ENCODE data around the gene COPS3. TPM values are rescaled to one million over a fixed set of nuclear protein-coding genes. Genes with fewer than 3 reads are reported as not detected.

The COPS3 gene
- total RNA-seq, 6 donors from 2014 or later = 22.2 to 58.1 (median 43.1) TPM

DNA sequence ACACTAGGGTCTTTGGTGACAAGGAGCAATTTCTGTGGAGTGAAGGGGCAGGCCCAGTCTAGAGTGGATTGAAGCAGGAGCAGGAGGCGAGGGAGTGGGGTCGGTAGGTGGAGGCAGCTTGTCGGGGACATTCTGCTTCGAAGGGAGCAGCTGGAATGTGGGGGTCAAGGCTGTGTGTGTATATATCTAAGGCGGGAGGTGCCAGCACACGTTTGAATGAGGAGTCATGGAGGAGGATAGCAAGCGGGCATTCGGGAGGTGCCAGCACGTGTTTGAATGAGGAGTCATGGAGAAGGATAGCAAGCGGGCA, 39.8 kb upstream of the COPS3 start:
- Histone ChIP-seq H3K27ac (no peak overlapping the region), H3K4me3 (no peak overlapping the region), H3K4me1 (no peaks in the 10 kb centered on the region), H3K36me3 (no peaks in the 10 kb centered on the region), H3K27me3 (no peaks in the 10 kb centered on the region), H3K9me3 (no peaks in the 10 kb centered on the region)
- DNase-seq (no peak), ATAC-seq (ENCODE audit: low FRiP score in 2 of 2) (no peak)
- 88 to 91% methylated on average over 10 of the region's 10 CpGs for WGBS, 2 donors
- TF ChIP-seq POLR2AphosphoS5 (IDR thresholded peaks at IDR 0.05) (no peak), EP300 (IDR thresholded peaks at IDR 0.05) (no peak), POLR2A (IDR thresholded peaks at IDR 0.05) (no peak)
- TF ChIP-seq, protein P1, sequence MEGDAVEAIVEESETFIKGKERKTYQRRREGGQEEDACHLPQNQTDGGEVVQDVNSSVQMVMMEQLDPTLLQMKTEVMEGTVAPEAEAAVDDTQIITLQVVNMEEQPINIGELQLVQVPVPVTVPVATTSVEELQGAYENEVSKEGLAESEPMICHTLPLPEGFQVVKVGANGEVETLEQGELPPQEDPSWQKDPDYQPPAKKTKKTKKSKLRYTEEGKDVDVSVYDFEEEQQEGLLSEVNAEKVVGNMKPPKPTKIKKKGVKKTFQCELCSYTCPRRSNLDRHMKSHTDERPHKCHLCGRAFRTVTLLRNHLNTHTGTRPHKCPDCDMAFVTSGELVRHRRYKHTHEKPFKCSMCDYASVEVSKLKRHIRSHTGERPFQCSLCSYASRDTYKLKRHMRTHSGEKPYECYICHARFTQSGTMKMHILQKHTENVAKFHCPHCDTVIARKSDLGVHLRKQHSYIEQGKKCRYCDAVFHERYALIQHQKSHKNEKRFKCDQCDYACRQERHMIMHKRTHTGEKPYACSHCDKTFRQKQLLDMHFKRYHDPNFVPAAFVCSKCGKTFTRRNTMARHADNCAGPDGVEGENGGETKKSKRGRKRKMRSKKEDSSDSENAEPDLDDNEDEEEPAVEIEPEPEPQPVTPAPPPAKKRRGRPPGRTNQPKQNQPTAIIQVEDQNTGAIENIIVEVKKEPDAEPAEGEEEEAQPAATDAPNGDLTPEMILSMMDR (IDR thresholded peaks at IDR 0.05) = no peak

DNA sequence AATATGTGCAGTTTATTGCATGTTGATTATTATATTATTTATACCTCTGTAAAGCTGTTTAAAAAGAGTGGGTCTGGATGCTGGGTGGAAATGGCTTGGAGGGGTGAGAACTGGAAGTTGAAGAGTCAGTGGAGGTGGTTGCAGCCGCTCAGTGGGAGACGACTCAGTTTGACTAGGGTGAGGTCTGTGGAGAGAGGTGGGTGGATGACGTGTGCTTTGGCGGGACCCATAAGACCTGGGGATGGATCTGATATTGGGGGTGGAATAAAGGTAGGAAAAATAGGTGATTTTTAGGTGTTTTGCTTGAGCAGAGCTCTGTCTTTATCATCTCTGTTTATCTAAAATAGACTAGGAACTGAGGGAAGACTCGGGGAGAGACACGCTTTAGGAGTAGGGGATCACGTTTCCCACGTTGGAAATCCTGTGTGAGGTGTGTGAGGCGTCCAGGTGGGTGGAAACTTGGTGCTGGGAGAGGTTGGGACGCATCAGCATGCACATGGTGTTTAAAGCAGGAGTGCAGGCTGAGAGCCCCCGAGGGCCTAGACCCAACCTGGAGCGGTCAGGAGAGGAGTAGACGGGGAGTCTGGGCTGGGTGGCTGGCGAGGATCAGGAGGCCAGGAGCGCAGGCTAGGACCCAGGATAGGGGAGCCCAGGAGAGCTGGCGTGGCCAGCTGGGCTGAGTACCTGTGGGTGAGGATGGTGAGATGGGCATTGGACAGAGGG, 39.3 kb upstream of the COPS3 start:
- TF ChIP-seq, protein P1 (IDR thresholded peaks at IDR 0.05) = no peak
- no peak for TF ChIP-seq POLR2A (IDR thresholded peaks at IDR 0.05)
- Histone ChIP-seq H3K27me3 (no peaks in the 10 kb centered on the region), H3K4me1 (no peaks in the 10 kb centered on the region), H3K36me3 (no peaks in the 10 kb centered on the region), H3K4me3 (no peak overlapping the region), H3K9me3 (no peaks in the 10 kb centered on the region), H3K27ac (no peak overlapping the region)
- WGBS, 2 donors = 92 to 95% methylated on average over 16 of the region's 16 CpGs
- DNase-seq (peak in 1 of 2 donors; percentile 52), ATAC-seq (ENCODE audit: low FRiP score in 2 of 2) (no peak)

DNA sequence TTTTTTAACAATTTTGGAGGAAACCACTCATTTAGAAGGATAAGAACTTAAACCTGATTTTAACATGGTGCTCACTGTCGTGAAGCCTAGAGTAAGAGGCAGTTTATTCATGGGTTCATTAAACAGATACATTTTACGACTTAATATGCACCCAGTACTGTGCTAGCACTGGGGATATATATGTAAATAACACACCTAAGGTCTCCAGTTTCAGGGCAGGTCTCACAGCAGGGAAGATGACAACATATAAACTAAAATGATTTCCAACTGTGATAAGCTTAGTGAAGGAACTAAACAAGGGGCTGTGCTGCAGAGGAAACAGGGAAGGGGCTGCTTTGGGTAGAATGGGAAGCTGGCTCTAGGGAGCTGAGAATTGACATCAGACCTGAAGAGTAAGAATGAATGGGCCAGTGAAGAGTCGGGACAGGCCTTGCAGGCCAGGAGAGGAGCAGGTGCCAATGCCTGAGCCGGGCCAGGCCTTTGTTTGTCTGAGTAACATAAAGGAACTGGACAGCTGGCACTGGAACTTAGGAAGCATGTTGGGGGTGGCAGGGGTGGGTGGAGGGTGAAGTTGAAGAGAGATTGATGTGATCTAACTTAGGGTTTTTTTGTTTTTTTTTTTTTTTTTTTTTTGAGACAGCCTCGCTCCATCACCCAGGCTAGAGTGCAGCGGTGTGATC, 34.2 kb upstream of the COPS3 start:
- Histone ChIP-seq H3K36me3 (no peaks in the 10 kb centered on the region), H3K9me3 (no peaks in the 10 kb centered on the region), H3K27ac (no peak overlapping the region), H3K27me3 (no peaks in the 10 kb centered on the region), H3K4me1 (no peaks in the 10 kb centered on the region), H3K4me3 (no peak overlapping the region)
- DNase-seq (no peak), ATAC-seq (ENCODE audit: low FRiP score in 2 of 2) (no peak)
- WGBS, 2 donors = 90% methylated on average over 6 of the region's 6 CpGs
- TF ChIP-seq, protein P1 (IDR thresholded peaks at IDR 0.05) = no peak
- TF ChIP-seq EP300 (IDR thresholded peaks at IDR 0.05) (no peak), POLR2AphosphoS5 (IDR thresholded peaks at IDR 0.05) (no peak), POLR2A (IDR thresholded peaks at IDR 0.05) (no peak)

DNA sequence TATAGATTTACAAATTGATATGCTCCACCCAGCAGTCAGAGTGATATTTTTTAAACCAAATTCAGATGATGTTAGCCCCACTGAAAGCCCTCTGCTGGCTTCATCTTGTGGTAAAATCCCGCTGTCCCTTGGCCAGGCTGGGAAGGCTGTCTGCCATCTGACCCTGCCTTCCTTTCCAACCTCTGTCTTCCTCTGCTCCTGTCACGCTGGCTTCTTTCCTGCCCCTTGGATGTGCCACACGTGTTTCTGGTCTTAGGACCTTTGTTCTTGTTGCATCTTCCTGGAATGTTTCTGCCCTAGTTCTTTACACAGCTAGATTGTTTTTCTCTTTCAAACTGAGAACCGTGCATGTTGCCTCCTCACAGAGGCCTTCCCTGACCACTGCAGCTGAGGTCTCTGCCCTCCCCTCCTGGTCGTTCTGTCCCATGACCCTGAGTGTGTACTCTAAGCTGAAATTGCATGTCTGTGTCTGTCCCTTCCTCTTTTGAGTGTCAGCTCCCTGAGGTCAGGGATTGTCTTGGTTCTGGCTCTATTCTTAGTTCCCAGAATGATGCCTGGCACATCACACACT, 33.5 kb upstream of the COPS3 start:
- no peak for ATAC-seq (ENCODE audit: low FRiP score in 2 of 2)
- H3K27ac ChIP-seq = no peak overlapping the region
- no peaks in the 10 kb centered on the region for H3K4me1 ChIP-seq
- no peaks in the 10 kb centered on the region for H3K27me3 ChIP-seq
- no peaks in the 10 kb centered on the region for H3K9me3 ChIP-seq
- 68 to 69% methylated on average over 5 of the region's 5 CpGs for WGBS, 2 donors
- TF ChIP-seq POLR2A (IDR thresholded peaks at IDR 0.05) (no peak), EP300 (IDR thresholded peaks at IDR 0.05) (no peak)
- TF ChIP-seq, protein P1 (IDR thresholded peaks at IDR 0.05) = no peak
- no peak for DNase-seq
- no peak overlapping the region for H3K4me3 ChIP-seq
- no peaks in the 10 kb centered on the region for H3K36me3 ChIP-seq

All from upper lobe of left lung (tissue), 6 donors.